ENCODE results near the gene CADPS2.

CADPS2 gene

GRCh38 chr7:122316467-122317388 lies 569.5 kb downstream of the CADPS2 start:
- DNase-seq (ENCODE audit: low read depth in 2 of 2) = peak in 1 of 2 donors; percentile 22
- TF ChIP-seq, protein P1, sequence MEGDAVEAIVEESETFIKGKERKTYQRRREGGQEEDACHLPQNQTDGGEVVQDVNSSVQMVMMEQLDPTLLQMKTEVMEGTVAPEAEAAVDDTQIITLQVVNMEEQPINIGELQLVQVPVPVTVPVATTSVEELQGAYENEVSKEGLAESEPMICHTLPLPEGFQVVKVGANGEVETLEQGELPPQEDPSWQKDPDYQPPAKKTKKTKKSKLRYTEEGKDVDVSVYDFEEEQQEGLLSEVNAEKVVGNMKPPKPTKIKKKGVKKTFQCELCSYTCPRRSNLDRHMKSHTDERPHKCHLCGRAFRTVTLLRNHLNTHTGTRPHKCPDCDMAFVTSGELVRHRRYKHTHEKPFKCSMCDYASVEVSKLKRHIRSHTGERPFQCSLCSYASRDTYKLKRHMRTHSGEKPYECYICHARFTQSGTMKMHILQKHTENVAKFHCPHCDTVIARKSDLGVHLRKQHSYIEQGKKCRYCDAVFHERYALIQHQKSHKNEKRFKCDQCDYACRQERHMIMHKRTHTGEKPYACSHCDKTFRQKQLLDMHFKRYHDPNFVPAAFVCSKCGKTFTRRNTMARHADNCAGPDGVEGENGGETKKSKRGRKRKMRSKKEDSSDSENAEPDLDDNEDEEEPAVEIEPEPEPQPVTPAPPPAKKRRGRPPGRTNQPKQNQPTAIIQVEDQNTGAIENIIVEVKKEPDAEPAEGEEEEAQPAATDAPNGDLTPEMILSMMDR (IDR thresholded peaks at IDR 0.05; ENCODE audit: low read depth, low read length) = no peak
- H3K4me3 ChIP-seq (replicated peaks in 1 of 2; ENCODE audit: low read depth in 2 of 2, low read length in 2 of 2) = peak overlapping the region in 1 of 2 donors; percentile 15

GRCh38 chr7:122315507-122316466 lies 570.5 kb downstream of the CADPS2 start:
- H3K4me3 ChIP-seq (replicated peaks in 1 of 2; ENCODE audit: low read depth in 2 of 2, low read length in 2 of 2) = no peak overlapping the region
- DNase-seq (ENCODE audit: low read depth in 2 of 2) = no peak
- TF ChIP-seq, protein P1 (IDR thresholded peaks at IDR 0.05; ENCODE audit: low read depth, low read length) = no peak

DNA sequence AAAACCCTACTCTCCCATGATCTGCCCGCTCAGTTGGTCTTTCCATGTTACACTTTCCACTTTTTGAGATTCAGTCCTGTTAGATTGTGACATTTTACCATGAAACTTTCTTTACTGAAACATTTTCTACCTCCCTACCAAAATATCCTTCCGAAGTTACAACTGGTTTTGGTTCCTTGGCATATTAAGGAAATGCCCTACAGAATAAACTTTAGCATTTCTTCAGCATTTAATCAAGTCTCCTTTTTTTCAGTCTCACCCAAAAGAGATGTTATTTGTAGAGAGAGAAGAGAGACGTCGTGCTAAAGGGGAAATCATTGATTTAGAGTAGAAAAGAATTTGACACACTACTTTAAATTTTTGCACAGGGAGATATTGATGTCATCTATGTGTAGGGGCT lies 572.0 kb downstream of the CADPS2 start:
- TF ChIP-seq, protein P1 (IDR thresholded peaks at IDR 0.05; ENCODE audit: low read depth, low read length) = no peak
- no peak overlapping the region for H3K4me3 ChIP-seq (replicated peaks in 1 of 2; ENCODE audit: low read depth in 2 of 2, low read length in 2 of 2)
- DNase-seq (ENCODE audit: low read depth in 2 of 2) = no peak

- TF ChIP-seq, protein P1 (IDR thresholded peaks at IDR 0.05; ENCODE audit: low read depth, low read length) = no peak
- no peak for DNase-seq (ENCODE audit: low read depth in 2 of 2)
- H3K4me3 ChIP-seq (replicated peaks in 1 of 2; ENCODE audit: low read depth in 2 of 2, low read length in 2 of 2) = no peak overlapping the region
Measured at GRCh38 chr7:122312789-122313188, 573.5 kb downstream of the CADPS2 start.

DNA sequence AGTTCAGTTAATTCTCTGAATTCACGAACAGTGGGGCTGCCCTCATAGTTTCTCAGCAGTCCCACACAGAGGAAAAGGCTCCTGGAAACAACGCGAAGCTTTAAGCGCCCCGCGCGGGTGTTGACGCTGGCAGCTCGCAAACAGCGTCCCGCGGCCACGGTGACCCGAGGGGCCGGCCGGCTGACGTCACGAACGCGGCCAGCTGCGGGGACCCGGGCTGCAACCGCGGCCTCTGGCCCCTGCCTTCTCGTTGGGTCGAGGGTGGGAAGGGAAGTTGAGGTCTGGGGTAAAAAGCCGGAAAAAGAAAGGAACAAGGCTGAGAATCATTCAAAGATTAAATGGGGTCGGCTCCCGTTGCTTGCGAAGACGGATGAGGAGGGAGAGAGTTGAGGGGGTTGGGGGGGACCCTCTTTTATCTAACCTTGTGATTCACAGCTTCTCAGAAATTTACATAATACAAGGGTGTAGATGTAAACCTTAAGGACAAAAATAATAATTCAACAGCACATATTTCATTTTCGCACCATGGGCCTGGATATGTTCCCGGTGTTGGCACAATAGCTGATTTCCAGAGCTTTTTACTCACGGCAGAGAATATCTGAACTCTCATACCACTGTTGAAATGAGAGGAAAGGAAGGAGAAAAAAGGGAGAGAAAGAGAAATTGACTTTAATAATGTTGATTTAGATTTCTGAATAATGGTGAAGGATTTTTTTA lies 574.4 kb downstream of the CADPS2 start:
- TF ChIP-seq, protein P1 (IDR thresholded peaks at IDR 0.05; ENCODE audit: low read depth, low read length) = no peak
- no peak for DNase-seq (ENCODE audit: low read depth in 2 of 2)

GRCh38 chr7:122311050-122311700 lies 575.1 kb downstream of the CADPS2 start:
- TF ChIP-seq, protein P1 (IDR thresholded peaks at IDR 0.05; ENCODE audit: low read depth, low read length) = no peak
- no peak for DNase-seq (ENCODE audit: low read depth in 2 of 2)
- no peak overlapping the region for H3K4me3 ChIP-seq (replicated peaks in 1 of 2; ENCODE audit: low read depth in 2 of 2, low read length in 2 of 2)

More for the DNA sequence above, 574.4 kb downstream of the CADPS2 start:
- H3K4me3 ChIP-seq (replicated peaks in 1 of 2; ENCODE audit: low read depth in 2 of 2, low read length in 2 of 2) = no peak overlapping the region
